NCI-H748 (cell line): ENCODE results near the gene SCN1B.
"Not testable (repeated sequence)": the region's sequence is repeated elsewhere in the genome, so short reads cannot be mapped to it uniquely, and the experiment has no call there.

Experiments
- DNase-seq: peaks from one replicate; lab custom pipeline; 2025; ENCODE audit not compliant: unreplicated experiment; lab: John Stamatoyannopoulos, UW

The SCN1B gene

DNA sequence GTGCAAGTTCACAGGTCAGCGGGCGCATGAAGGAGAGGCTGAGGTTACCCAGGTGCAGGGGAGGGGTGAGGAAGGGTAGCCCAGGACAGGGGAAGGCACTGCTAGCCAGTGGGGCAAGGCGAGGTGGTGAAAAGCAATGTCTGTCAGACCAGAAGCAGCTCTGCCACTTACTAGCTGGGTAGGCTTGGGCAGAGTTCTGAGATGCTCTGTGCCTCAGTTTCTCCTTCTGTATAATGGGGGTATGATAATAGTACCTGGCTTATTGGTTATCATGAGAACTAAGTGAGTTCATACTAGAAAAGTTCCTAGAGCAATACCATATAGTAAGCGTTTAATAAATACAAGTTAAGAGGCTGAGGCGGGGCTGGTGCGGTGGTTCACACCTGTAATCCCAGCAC, 14.3 kb upstream of the SCN1B start:
- no peak for DNase-seq

DNA sequence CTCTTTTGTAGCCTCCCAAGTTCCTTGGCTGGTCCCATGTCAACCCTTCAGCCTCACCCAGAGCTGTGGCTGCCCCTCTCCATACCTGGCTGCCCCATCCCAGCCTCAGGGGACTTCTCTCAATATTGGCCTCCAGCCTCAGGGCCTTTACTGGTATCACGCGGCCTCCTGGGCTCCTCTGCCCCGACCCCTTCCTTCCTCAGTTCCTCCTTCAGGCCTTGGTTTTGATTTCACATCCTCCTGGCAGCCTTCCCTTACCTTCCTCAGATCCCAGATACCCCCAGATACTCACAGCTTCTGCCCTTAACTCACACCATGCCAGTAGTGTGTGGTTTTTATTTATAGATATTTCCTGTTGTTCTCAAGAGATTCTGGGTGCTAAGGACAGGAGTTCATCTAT, 12.8 kb upstream of the SCN1B start:
- no peak for DNase-seq

DNA sequence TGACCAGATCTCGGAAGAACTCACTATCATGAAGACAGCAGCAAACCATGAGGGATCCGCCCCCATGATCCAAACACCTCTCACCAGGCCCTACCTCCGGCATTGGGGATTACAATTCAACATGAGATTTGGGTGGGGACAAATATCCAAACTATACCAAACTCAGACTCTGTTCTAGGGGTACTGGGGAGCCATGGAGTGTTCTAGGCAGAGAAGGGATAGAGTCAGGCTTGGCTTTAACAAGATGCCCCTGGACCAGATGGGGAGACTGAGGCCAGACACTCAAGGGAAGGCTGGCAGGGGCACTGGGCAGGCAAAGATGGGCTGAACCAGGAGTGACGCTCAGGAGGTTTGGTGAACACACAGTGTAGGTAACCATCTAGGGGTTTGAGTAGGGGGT, 11.9 kb upstream of the SCN1B start:
- no peak for DNase-seq

DNA sequence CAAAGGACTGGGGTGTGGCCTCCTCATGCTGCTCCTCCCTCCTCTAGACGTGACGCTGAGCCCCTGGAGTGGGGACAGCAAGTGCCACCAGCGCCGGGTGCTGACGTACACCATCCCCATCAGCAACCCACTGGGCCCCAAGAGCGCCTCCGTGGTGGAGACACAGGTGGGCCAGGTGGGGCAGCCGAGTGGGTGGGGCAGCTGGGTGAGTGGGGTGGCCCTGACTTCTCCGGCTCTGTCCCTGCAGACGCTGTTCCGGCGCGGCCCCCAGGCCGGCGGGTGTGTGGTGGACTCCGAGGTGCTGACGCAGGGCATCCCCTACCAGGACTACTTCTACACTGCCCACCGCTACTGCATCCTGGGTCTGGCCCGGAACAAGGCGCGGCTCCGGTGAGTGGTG, 11.1 kb upstream of the SCN1B start:
- no peak for DNase-seq

DNA sequence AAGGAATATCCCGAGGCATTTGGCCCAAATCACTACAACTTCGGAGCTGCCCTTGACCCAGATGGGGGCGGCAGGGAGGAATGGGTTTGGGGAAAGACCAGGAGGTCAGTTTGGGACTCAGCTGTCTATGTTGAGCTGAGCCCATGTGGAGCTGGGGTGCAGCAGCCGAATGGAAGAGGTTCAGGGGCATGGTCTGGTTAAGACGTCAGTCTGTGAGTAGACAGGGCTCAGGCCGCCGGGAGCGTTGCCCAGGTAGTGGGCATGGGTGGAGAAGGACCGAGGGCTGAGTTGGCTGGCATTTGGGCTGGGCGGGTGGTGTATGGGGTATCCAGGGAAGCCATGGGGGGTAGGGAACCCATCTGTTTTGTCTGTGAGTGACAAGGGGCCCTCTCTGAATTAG, 9.3 kb upstream of the SCN1B start:
- DNase-seq: no peak

GRCh38 chr19:35021596-35021995, 8.7 kb upstream of the SCN1B start:
- DNase-seq: no peak

- DNase-seq: no peak
Measured at GRCh38 chr19:35022460-35022859, 7.8 kb upstream of the SCN1B start.

GRCh38 chr19:35023428-35023827, 6.8 kb upstream of the SCN1B start:
- DNase-seq: no peak

DNA sequence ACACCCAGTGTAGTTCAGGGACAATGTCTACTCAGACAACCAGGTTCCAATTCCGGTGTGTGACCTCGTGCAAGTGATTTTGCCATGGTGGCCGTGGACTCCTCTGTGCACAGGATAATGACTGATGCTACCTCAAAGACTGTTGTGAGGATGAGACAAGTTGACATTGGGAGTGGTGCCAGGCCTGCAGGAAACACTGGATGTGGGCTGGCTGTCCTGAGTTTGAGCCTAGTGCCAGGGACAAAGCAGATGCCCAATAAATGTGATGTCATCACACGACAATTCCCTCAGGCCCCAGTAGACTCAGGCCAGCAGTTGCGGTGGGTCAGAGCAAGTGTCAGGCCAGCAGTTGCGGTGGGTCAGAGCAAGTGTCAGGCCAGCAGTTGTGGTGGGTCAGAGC, 6.2 kb upstream of the SCN1B start:
- no peak for DNase-seq

- DNase-seq: no peak
Measured at GRCh38 chr19:35025969-35026368, 4.3 kb upstream of the SCN1B start.

DNA sequence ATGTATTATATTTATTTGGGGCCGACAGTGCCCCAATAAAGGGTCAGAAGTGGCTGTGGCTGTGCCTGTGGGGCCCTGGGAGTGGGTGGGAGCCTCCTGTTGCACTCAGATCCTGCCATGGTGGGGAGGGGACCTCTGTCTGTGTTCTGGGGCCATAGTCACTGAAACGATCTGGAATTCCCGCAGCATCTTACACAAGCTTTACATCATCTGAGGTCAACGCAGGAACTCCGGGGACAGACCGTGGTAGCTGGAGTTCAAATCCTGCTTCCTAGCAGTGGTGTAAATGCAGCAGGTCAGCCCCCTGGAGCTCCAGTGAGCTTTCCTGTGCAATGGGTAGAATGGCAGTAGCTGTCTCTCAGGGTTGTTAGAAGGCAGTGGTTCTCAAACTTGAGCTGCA, 3.9 kb upstream of the SCN1B start:
- DNase-seq: no peak

DNA sequence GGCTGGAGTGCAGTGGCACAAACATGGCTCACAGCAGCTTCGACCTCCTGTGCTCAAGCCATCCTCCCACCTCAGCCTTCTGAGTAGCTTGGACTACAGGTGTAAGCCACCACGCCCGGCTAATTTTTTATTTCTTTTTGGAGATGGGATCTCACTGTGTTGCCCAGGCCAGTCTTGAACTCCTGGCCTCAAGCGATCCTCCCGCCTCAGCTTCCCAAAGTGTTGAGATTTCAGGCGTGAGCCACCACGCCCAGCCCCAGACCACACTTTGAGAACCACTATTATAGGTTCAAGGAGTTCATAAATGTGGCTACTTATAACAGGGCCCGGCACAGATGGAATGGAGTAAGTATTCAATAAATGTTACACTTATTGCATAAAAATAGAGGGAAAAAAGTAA, 3.3 kb upstream of the SCN1B start:
- no peak for DNase-seq

DNA sequence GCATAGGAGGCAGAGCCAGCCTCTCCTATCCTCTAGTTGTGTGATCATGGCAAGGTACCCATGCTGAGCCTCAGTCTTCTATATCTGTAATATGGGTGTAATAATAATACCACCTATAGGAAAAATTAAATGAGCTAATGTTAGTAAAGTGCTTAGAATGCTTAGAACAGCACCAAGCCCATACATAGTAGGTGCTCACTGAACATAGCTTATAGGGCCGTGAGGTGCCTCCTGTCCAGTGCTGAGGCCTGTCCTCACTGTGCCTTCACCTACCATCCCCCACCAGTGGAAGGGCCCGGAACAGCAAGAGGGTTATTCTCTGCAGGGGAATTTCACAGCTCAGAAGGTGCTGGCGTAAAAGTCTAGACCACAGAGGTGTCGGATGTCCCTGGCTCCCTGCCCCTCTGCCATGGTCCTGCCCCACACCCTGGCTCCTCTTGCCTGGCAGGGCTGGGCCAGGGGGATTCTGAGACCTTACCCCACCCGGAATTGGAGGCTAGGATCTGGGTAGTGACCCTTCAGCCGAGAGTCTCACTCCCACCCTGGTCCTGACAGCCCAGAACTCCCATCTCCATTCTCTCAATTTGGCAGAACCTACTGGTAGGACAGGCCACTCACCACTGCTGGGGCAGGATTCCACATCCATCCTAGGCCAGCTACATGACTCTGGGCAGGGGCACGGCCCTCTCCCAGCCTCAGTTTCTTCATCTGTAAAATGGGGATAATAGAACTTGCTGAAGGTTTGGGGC, 2.2 kb upstream of the SCN1B start:
- no peak for DNase-seq

DNA sequence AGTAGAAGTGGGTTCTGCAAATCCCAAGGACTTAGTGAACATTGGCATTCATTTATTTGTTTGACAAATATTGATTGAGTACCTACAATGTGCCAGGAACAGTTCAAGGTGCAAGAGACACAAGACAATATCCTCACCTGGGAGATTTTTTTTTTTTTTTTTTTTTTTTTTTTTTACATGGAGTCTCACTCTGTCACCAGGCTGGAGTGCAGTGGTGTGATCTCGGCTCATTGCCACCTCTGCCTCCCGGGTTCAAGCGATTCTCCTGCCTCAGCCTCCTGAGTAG, 1.7 kb upstream of the SCN1B start:
- DNase-seq: not testable (repeated sequence)

DNA sequence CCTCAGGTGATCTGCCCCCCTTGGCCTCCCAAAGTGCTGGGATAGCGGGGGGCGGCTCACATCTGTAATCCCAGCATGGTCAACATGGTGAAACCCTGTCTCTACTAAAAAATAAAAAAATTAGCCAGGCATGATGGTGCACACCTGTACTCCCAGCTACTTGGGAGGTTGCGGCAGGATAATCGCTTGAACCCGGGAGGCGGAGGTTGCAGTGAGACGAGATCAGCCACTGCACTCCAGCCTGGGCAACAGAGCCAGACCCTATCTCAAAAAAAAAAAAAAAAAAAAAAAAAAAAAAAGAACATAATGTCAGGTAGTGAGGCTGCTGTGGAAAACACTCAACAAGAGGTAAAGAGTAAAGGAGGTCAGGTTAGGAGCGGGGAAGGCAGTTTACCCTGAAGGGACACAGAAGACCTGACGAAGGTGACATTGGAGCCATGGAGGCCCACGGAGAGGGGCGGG, 964 bp upstream of the SCN1B start:
- DNase-seq: not testable (repeated sequence)

GRCh38 chr19:35029737-35030256, 473 bp upstream of the SCN1B start:
- DNase-seq: peak; percentile 35

GRCh38 chr19:35031072-35031881, 1.0 kb downstream of the SCN1B start:
- peak; percentile 62 for DNase-seq

- no peak for DNase-seq
Measured at GRCh38 chr19:35032356-35032865, 2.1 kb downstream of the SCN1B start.

GRCh38 chr19:35033067-35034004, 3.1 kb downstream of the SCN1B start:
- no peak for DNase-seq

DNA sequence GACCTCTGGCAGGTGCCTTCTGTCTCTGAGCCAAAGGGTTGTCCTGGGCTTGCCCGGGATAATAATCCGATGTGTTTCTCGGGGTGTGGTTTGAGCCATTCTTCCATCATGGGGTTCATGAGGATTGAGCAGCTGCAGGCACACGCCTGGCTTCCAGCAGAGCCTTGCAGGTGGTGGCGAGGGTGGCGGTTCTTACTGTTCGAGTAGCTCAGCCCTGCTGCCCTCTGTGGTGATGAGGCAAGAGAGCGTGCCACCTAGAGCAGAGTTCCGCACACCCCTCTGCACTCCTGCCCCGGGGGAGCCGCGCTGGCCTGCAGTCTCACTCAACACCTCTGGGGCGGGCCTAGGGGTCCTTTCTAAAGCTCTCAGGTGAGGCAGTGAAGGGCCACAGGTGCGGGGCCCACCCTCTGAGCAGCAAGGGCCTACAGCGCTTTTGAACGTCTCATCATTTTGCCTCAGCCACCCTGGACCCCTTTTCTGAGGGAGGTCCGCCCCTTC, 3.8 kb downstream of the SCN1B start:
- DNase-seq: peak; percentile 14
